AG09309 (cell line): ENCODE data around the gene HLF.

Experiments used
- DNase-seq: peaks from one replicate; pipeline ENCODE4 v3.0.0-alpha.2; 2010; ENCODE audit warnings: low read depth
- H3K4me3 ChIP-seq: 2 replicates; pipeline ENCODE4 v1.5.1; 2011; ENCODE audit warnings: mild to moderate bottlenecking, low read depth, low read length, moderate library complexity; ENCODE audit not compliant: control insufficient read depth
- CTCF ChIP-seq: IDR thresholded peaks from 2 replicates; pipeline ENCODE4 v1.5.1; 2011; ENCODE audit warnings: mild to moderate bottlenecking, low read depth, low read length, inconsistent platforms; ENCODE audit not compliant: insufficient read depth, control insufficient read depth; ENCODE audit errors: missing control alignments

HLF gene

GRCh38 chr17:55261311-55261710, 3.4 kb upstream of the HLF start:
- no peak for TF ChIP-seq CTCF
- DNase-seq = no peak
- H3K4me3 ChIP-seq = no peak overlapping the region

GRCh38 chr17:55263569-55264277, 1.0 kb upstream of the HLF start:
- no peak for TF ChIP-seq CTCF
- DNase-seq = no peak
- H3K4me3 ChIP-seq = no peak overlapping the region

GRCh38 chr17:55264278-55264644, 499 bp upstream of the HLF start:
- H3K4me3 ChIP-seq = no peak overlapping the region
- no peak for DNase-seq
- TF ChIP-seq CTCF = no peak

GRCh38 chr17:55265311-55266021, 706 bp downstream of the HLF start:
- no peak overlapping the region for H3K4me3 ChIP-seq
- no peak for DNase-seq

GRCh38 chr17:55266051-55266957, 1.5 kb downstream of the HLF start:
- DNase-seq = no peak

More at GRCh38 chr17:55265311-55266021, 706 bp downstream of the HLF start:
- no peak for TF ChIP-seq CTCF

More at GRCh38 chr17:55266051-55266957, 1.5 kb downstream of the HLF start:
- no peak overlapping the region for H3K4me3 ChIP-seq
- no peak for TF ChIP-seq CTCF
